NCI-H345 treated with DMSO at 0.1 percent for 48 hours (cell line): ENCODE data around the gene ZBTB16.

ENCODE experiments used
- DNase-seq: peaks from one replicate; lab custom pipeline; 2025; ENCODE audit not compliant: unreplicated experiment; lab: John Stamatoyannopoulos, UW

The ZBTB16 gene

GRCh38 chr11:114232400-114233059 is 173.0 kb downstream of the ZBTB16 start:
- no peak for DNase-seq

GRCh38 chr11:114233755-114234154 is 174.2 kb downstream of the ZBTB16 start:
- peak; percentile 57 for DNase-seq

GRCh38 chr11:114236829-114237228 is 177.3 kb downstream of the ZBTB16 start:
- no peak for DNase-seq

- no peak for DNase-seq
Measured at GRCh38 chr11:114237321-114238280, 178.1 kb downstream of the ZBTB16 start.

GRCh38 chr11:114239753-114240161 is 180.2 kb downstream of the ZBTB16 start:
- DNase-seq: no peak

- no peak for DNase-seq
Measured at GRCh38 chr11:114242032-114242431, 182.5 kb downstream of the ZBTB16 start.

- peak; percentile 31 for DNase-seq
Measured at GRCh38 chr11:114243461-114244372, 184.2 kb downstream of the ZBTB16 start.

- DNase-seq: no peak
Measured at GRCh38 chr11:114244726-114245394, 185.3 kb downstream of the ZBTB16 start.

- no peak for DNase-seq
Measured at GRCh38 chr11:114246321-114247069, 187.0 kb downstream of the ZBTB16 start.

- no peak for DNase-seq
Measured at GRCh38 chr11:114247070-114247789, 187.7 kb downstream of the ZBTB16 start.

GRCh38 chr11:114250180-114250579 is 190.7 kb downstream of the ZBTB16 start:
- DNase-seq: no peak

GRCh38 chr11:114250993-114251814 is 191.7 kb downstream of the ZBTB16 start:
- no peak for DNase-seq

- DNase-seq: no peak
Measured at GRCh38 chr11:114251815-114252337, 192.4 kb downstream of the ZBTB16 start.

GRCh38 chr11:114252767-114253166 is 193.3 kb downstream of the ZBTB16 start:
- no peak for DNase-seq

- no peak for DNase-seq
Measured at GRCh38 chr11:114253771-114254170, 194.3 kb downstream of the ZBTB16 start.

GRCh38 chr11:114254571-114255146 is 195.1 kb downstream of the ZBTB16 start:
- DNase-seq: no peak

GRCh38 chr11:114255289-114255688 is 195.8 kb downstream of the ZBTB16 start:
- DNase-seq: no peak
